ENCODE data around the gene FCF1.
A peak's percentile ranks its signal among the peaks of the same experiment; 100 is the strongest.

The FCF1 gene

DNA sequence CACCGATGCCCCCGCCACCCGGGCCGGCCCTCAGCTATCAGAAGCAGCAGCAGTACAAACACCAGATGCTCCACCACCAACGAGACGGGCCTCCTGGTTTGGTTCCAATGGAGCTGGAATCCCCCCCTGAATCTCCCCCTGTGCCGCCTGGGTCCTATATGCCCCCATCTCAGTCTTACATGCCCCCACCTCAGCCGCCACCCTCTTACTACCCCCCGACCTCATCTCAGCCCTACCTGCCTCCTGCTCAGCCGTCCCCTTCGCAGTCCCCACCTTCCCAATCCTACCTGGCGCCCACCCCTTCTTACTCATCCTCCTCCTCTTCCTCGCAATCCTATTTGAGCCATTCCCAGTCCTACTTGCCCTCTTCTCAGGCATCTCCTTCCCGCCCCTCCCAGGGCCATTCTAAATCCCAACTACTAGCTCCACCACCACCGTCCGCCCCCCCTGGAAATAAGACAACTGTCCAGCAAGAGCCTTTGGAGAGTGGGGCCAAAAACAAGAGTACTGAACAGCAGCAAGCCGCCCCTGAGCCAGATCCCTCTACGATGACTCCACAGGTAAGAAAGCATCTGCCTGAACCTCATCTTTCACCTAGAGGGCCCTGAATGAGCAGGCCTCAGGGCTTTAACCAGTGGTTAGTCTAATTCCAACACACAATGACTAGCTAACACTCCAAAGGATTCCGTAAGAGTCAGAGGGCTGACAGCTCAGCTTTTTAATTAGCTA lies 51.0 kb downstream of the FCF1 start:
- peak; percentile 1 to 4 for DNase-seq (ENCODE audit: low read depth in 1 of 2, low spot score in 1 of 2)

DNA sequence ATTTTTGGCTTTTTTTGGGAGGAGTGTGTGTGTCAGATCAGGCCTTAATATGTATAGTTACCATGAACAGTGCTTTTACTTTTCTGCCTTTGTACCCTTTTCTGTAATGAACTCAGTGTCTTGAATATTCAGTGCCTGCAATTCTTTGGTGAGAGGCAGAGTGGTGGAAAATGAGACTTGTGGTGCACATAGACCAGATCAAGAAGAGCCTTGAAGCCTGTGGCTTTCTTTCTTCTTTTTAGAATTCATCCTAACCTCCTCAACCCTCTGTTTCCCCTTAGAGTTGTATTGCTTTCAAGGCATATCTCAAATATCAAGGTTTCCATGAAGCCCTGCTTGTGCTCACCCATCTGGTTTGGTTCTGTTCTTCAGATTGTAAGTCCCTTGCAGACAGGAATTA lies 52.8 kb downstream of the FCF1 start:
- no peak for DNase-seq (ENCODE audit: low read depth in 1 of 2, low spot score in 1 of 2)

DNA sequence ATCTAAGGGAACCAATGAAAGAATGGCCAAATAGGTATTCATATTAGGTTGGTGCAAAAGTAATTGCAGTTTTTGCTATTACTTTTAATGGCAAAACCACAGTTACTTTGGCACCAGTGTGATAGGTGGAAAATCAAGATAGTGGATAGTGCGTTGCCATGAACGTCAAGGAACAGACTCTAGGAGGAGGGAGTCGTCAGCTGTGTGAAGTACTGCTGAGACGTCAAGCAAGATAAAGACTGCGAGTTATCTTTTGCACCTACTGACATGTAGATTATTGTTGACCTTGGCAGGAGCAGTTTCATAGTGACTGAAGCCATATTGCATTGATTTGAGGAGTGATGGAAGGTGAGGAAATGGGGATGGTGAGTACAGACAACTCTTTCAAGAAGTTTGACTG lies 58.5 kb downstream of the FCF1 start:
- no peak for DNase-seq (ENCODE audit: low read depth in 1 of 2, low spot score in 1 of 2)

DNA sequence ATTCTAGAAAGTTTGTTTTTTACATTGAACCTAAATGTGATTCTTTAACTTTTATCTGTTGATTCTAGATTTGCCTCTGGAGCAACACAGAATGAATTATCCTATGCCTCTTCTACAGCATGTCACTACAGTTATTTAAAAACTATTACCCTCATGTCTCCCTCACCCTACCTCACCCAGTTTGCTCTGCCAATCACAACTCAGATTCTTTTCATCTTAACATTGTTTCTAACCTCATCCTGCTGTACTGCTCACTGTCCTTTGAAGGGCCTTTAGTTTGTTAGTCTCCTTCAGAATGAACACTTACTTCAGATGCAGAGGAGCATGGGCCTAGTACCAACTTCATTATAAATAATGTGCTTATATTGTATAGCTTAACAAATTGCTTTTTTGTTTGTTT lies 71.7 kb downstream of the FCF1 start:
- DNase-seq (ENCODE audit: low read depth in 1 of 2, low spot score in 1 of 2) = no peak

DNA sequence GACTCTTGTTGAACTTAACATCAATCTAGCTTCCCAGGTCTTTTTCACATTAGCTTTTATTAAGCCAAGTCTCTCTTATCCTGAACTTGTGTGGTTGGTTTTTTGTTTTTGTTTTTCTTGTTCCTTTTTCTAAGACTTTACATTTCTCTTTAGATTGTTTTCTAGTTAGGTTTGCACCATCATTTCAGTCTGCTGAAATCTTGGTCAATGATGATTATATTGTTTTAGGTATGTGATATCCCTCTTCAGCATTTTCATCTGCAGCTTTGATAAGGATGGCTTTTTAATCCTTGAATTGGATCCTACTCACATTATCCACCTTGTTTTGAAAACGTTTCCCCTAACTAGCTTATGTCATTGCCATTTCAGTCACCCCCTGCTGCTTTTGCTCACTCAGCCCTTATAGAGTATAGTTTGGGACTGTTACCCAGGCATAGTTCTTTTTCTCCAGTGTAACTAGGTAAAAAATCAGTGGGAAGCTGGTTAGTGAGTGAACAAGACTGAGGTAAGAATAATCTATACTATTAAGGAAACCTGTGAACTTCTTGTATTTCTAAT lies 72.2 kb downstream of the FCF1 start:
- DNase-seq (ENCODE audit: low read depth in 1 of 2, low spot score in 1 of 2) = no peak

DNA sequence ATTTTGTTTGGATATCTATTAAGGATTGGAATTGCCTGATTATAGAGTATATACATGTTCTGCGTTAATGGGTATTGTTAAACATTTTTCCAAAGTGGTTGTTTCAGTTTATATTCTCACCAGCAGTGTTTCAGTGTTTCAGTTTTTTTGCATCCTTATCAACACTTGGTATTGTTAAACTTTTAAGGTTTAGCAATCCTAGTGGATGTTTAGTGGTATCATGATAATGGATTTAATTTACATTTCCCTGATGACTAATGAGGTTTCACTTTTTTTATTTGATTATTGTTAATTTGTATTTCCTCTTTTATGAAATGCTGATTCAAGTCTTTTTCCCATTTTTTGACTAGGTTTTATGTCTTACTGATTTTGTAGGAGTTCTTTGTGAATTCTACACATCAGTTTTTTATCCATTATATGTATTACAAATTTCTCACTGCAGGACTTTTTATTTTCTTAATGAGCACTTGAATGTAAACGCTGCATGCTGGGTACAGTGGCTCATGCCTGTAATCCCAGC lies 73.9 kb downstream of the FCF1 start:
- no peak for DNase-seq (ENCODE audit: low read depth in 1 of 2, low spot score in 1 of 2)

Measured in activated CD4-positive, alpha-beta T cell treated with anti-CD3 and anti-CD28 coated beads, Interleukin-2, amount 50 U/mL, for 24 hours (primary cell).